Measurements from ENCODE around the gene MYEOV.
A peak's percentile ranks its signal among the peaks of the same experiment; 100 is the strongest.

MYEOV gene

GRCh38 chr11:69288883-69289242 lies 5.1 kb upstream of the MYEOV start:
- no peak for DNase-seq

GRCh38 chr11:69290806-69291205 lies 3.1 kb upstream of the MYEOV start:
- DNase-seq: no peak

- DNase-seq: no peak
These were observed 2.4 kb upstream of the MYEOV start for GRCh38 chr11:69291459-69292110.

GRCh38 chr11:69292221-69292648 lies 1.7 kb upstream of the MYEOV start:
- peak; percentile 84 for DNase-seq

GRCh38 chr11:69293087-69293486 lies 868 bp upstream of the MYEOV start:
- DNase-seq: no peak

- DNase-seq: no peak
These were observed 670 bp downstream of the MYEOV start for GRCh38 chr11:69294571-69295078.

- no peak for DNase-seq
These were observed 1.4 kb downstream of the MYEOV start for GRCh38 chr11:69295079-69295994.

GRCh38 chr11:69295995-69296889 lies 2.3 kb downstream of the MYEOV start:
- no peak for DNase-seq

- peak; percentile 92 for DNase-seq
These were observed 3.2 kb downstream of the MYEOV start for GRCh38 chr11:69296890-69297786.

- no peak for DNase-seq
These were observed 3.9 kb downstream of the MYEOV start for GRCh38 chr11:69297787-69298266.

GRCh38 chr11:69298267-69299022 lies 4.5 kb downstream of the MYEOV start:
- DNase-seq: peak; percentile 72

GRCh38 chr11:69299023-69299461 lies 5.1 kb downstream of the MYEOV start:
- no peak for DNase-seq

- no peak for DNase-seq
These were observed 5.6 kb downstream of the MYEOV start for GRCh38 chr11:69299572-69299971.

GRCh38 chr11:69300120-69301060 lies 6.4 kb downstream of the MYEOV start:
- DNase-seq: no peak

- DNase-seq: no peak
These were observed 7.1 kb downstream of the MYEOV start for GRCh38 chr11:69301081-69301454.

GRCh38 chr11:69301455-69302401 lies 7.8 kb downstream of the MYEOV start:
- DNase-seq: peak; percentile 72

GRCh38 chr11:69302447-69303020 lies 8.6 kb downstream of the MYEOV start:
- no peak for DNase-seq

- DNase-seq: no peak
These were observed 9.5 kb downstream of the MYEOV start for GRCh38 chr11:69303427-69303826.
